Neural cell (in vitro differentiated cells): ENCODE results near the gene DCPS.

Source experiments
- CTCF ChIP-seq: fragments of 450-650 bp; IDR thresholded peaks from 2 replicates; pipeline ENCODE4 v1.5.1; 2014; ENCODE audit warnings: antibody characterized with exemption, mild to moderate bottlenecking, moderate library complexity; ENCODE audit not compliant: poor library complexity, severe bottlenecking
- EZH2 ChIP-seq: fragments of 200-600, 300-800 bp; shearing (Covaris generic), sonication (generic); IDR thresholded peaks from 2 replicates; pipeline ENCODE4 v1.6.1; 2014; ENCODE audit warnings: antibody characterized with exemption, low read length, borderline replicate concordance, mild to moderate bottlenecking; ENCODE audit not compliant: insufficient read depth, poor library complexity, severe bottlenecking

- TF ChIP-seq EZH2 (no peak), CTCF (no peak)
Measured at GRCh38 chr11:126347751-126348668, 44.1 kb downstream of the DCPS start.
